Neural cell (in vitro differentiated cells): ENCODE results near the gene TFCP2. TPM values are rescaled to one million over a fixed set of nuclear protein-coding genes. Genes with fewer than 3 reads are reported as not detected.

Source experiments
- H2AFZ ChIP-seq: fragments of 200-600, 300-800 bp; sonication (generic), shearing (Covaris generic); 2 replicates; pipeline ENCODE4 v1.6.0; 2014; ENCODE audit warnings: low read depth, mild to moderate bottlenecking, antibody characterized with exemption, low read length, moderate library complexity
- H3F3A ChIP-seq: fragments of 200-600 bp; shearing (Covaris generic); 2 replicates; pipeline ENCODE4 v1.6.1; 2016; ENCODE audit warnings: mild to moderate bottlenecking, moderate library complexity, mixed read lengths, antibody characterized with exemption, low read length; ENCODE audit not compliant: insufficient read depth, poor library complexity, severe bottlenecking
- H3K27ac ChIP-seq: fragments of 200-600, 300-800 bp; sonication (generic), shearing (Covaris generic); 2 replicates; pipeline ENCODE4 v1.5.1; 2014; ENCODE audit warnings: mild to moderate bottlenecking, low read length, moderate library complexity
- H3K27me3 ChIP-seq: fragments of 300-800, 200-600 bp; sonication (generic), shearing (Covaris generic); 2 replicates; pipeline ENCODE4 v1.6.0; 2014; ENCODE audit warnings: mild to moderate bottlenecking, low read depth, low read length, moderate library complexity; ENCODE audit not compliant: insufficient read depth
- H3K36me3 ChIP-seq: fragments of 300-800, 200-600 bp; sonication (generic), shearing (Covaris generic); 2 replicates; pipeline ENCODE4 v1.5.1; 2014; ENCODE audit warnings: mild to moderate bottlenecking, antibody characterized with exemption, low read length, moderate library complexity; ENCODE audit not compliant: insufficient read depth
- H3K4me2 ChIP-seq: fragments of 300-800, 200-600 bp; sonication (generic), shearing (Covaris generic); 2 replicates; pipeline ENCODE4 v1.6.0; 2014; ENCODE audit warnings: mild to moderate bottlenecking, low read length
- H3K4me3 ChIP-seq: fragments of 300-800, 200-600 bp; sonication (generic), shearing (Covaris generic); 2 replicates; pipeline ENCODE4 v1.5.1; 2014; ENCODE audit warnings: mild to moderate bottlenecking, low read length, moderate library complexity
- H3K79me2 ChIP-seq: fragments of 200-600 bp; shearing (Covaris generic); replicated peaks from 2 replicates; pipeline ENCODE4 v1.6.0; 2014; ENCODE audit warnings: mild to moderate bottlenecking, low read length, moderate library complexity; ENCODE audit not compliant: insufficient read depth
- H3K9ac ChIP-seq: fragments of 300-800, 200-600 bp; sonication (generic), shearing (Covaris generic); 2 replicates; pipeline ENCODE4 v1.6.1; 2016; ENCODE audit warnings: mild to moderate bottlenecking, low read length, mixed read lengths
- H3K9me2 ChIP-seq: fragments of 200-600 bp; shearing (Covaris generic); 2 replicates; pipeline ENCODE4 v1.6.1; 2016; ENCODE audit warnings: mild to moderate bottlenecking, low read length, mixed read lengths; ENCODE audit not compliant: insufficient read depth
- H3K9me3 ChIP-seq: fragments of 200-600, 300-800 bp; sonication (generic), shearing (Covaris generic); 2 replicates; pipeline ENCODE4 v1.6.1; 2016; ENCODE audit warnings: mild to moderate bottlenecking, mixed run types, low read length, moderate library complexity, mixed read lengths
- H4K20me1 ChIP-seq: fragments of 200-600 bp; shearing (Covaris generic); 2 replicates; pipeline ENCODE4 v1.6.1; 2016; ENCODE audit warnings: mild to moderate bottlenecking, mixed run types; ENCODE audit not compliant: insufficient read depth
- CTCF ChIP-seq: fragments of 450-650 bp; IDR thresholded peaks from 2 replicates; pipeline ENCODE4 v1.5.1; 2014; ENCODE audit warnings: antibody characterized with exemption, mild to moderate bottlenecking, moderate library complexity; ENCODE audit not compliant: poor library complexity, severe bottlenecking
- EP300 ChIP-seq: fragments of 450-650 bp; conservative IDR thresholded peaks from 2 replicates; pipeline ENCODE4 v1.6.1; 2014; ENCODE audit warnings: antibody characterized with exemption, mild to moderate bottlenecking, moderate library complexity; ENCODE audit not compliant: poor library complexity, severe bottlenecking
- EZH2 ChIP-seq: fragments of 200-600, 300-800 bp; shearing (Covaris generic), sonication (generic); IDR thresholded peaks from 2 replicates; pipeline ENCODE4 v1.6.1; 2014; ENCODE audit warnings: antibody characterized with exemption, low read length, borderline replicate concordance, mild to moderate bottlenecking; ENCODE audit not compliant: insufficient read depth, poor library complexity, severe bottlenecking
- MXI1 ChIP-seq: fragments of 450-650 bp; conservative IDR thresholded peaks from 2 replicates; pipeline ENCODE4 v1.6.1; 2014; ENCODE audit warnings: antibody characterized with exemption, mild to moderate bottlenecking; ENCODE audit not compliant: poor library complexity, severe bottlenecking
- POLR2AphosphoS5 ChIP-seq: IDR thresholded peaks from 2 replicates; pipeline ENCODE4 v1.6.1; 2012
- RAD21 ChIP-seq: fragments of 450-650 bp; conservative IDR thresholded peaks from 2 replicates; pipeline ENCODE4 v1.6.1; 2014; ENCODE audit warnings: antibody characterized with exemption, mild to moderate bottlenecking, moderate library complexity
- SMC3 ChIP-seq: fragments of 450-650 bp; conservative IDR thresholded peaks from 2 replicates; pipeline ENCODE4 v1.6.1; 2014; ENCODE audit warnings: antibody characterized with exemption, mild to moderate bottlenecking, moderate library complexity; ENCODE audit not compliant: poor library complexity
- TAF1 ChIP-seq: IDR thresholded peaks from 2 replicates; pipeline ENCODE4 v1.6.1; 2012; ENCODE audit warnings: low read depth
- polyA plus RNA-seq: library from polyadenylated mRNA; depleted of rRNA; stranded (reverse); fragments of >200 nt; gene quantifications from 2 replicates; pipeline ENCODE4 v1.2.3, GENCODE V29; 2014
- TF ChIP-seq, protein P1 (sequence below): IDR thresholded peaks from 2 replicates; pipeline ENCODE4 v1.6.1; 2012; ENCODE audit warnings: borderline replicate concordance

Gene TFCP2
- polyA plus RNA-seq, 1 donor from 2014 or later: 28.6 TPM

- Histone ChIP-seq H3K27ac (peak within 1 kb of the TSS; percentile 97), H3K9me2 (no peaks in the 10 kb centered on the region), H2AFZ (peak within 1 kb of the TSS; percentile 90), H3K36me3 (no peaks in the 10 kb centered on the region), H3K4me2 (peak within 1 kb of the TSS; percentile 92), H3K9me3 (no peaks in the 10 kb centered on the region), H3K4me3 (peak within 1 kb of the TSS; percentile 97), H3K27me3 (no peaks in the 10 kb centered on the region), H3K9ac (peak within 1 kb of the TSS; percentile 100), H4K20me1 (peaks cover 20% of the 10 kb centered on the region), H3F3A (no peaks in the 10 kb centered on the region), H3K79me2 (peaks cover 31% of the 10 kb centered on the region)
- peak; percentile 50 for TF ChIP-seq EP300
- TF ChIP-seq CTCF: peak; percentile 47
- TF ChIP-seq, protein P1, sequence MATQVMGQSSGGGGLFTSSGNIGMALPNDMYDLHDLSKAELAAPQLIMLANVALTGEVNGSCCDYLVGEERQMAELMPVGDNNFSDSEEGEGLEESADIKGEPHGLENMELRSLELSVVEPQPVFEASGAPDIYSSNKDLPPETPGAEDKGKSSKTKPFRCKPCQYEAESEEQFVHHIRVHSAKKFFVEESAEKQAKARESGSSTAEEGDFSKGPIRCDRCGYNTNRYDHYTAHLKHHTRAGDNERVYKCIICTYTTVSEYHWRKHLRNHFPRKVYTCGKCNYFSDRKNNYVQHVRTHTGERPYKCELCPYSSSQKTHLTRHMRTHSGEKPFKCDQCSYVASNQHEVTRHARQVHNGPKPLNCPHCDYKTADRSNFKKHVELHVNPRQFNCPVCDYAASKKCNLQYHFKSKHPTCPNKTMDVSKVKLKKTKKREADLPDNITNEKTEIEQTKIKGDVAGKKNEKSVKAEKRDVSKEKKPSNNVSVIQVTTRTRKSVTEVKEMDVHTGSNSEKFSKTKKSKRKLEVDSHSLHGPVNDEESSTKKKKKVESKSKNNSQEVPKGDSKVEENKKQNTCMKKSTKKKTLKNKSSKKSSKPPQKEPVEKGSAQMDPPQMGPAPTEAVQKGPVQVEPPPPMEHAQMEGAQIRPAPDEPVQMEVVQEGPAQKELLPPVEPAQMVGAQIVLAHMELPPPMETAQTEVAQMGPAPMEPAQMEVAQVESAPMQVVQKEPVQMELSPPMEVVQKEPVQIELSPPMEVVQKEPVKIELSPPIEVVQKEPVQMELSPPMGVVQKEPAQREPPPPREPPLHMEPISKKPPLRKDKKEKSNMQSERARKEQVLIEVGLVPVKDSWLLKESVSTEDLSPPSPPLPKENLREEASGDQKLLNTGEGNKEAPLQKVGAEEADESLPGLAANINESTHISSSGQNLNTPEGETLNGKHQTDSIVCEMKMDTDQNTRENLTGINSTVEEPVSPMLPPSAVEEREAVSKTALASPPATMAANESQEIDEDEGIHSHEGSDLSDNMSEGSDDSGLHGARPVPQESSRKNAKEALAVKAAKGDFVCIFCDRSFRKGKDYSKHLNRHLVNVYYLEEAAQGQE: peak; percentile 83
- TF ChIP-seq EZH2: no peak
- TF ChIP-seq TAF1: peak; percentile 85
- TF ChIP-seq POLR2AphosphoS5: peak; percentile 97
- TF ChIP-seq RAD21: peak; percentile 31
- peak; percentile 80 for TF ChIP-seq MXI1
- TF ChIP-seq SMC3: no peak
These were observed 89.7 kb downstream of the TFCP2 start, which contains the start of gene CSRNP2 for GRCh38 chr12:51083126-51083833. CSRNP2 (minus strand) TSS chr12:51083596; CDS start chr12:51076561, 7,035 bp downstream.

- peaks cover 27% of the 10 kb centered on the region for H4K20me1 ChIP-seq
- H3K27me3 ChIP-seq: no peaks in the 10 kb centered on the region
- H3K79me2 ChIP-seq: peaks cover 38% of the 10 kb centered on the region
- H3K9me3 ChIP-seq: no peaks in the 10 kb centered on the region
- H3K27ac ChIP-seq: peak overlapping the region; percentile 97
- no peaks in the 10 kb centered on the region for H3K36me3 ChIP-seq
- peak overlapping the region; percentile 90 for H2AFZ ChIP-seq
- peak overlapping the region; percentile 92 for H3K4me2 ChIP-seq
- peak overlapping the region; percentile 97 for H3K4me3 ChIP-seq
- no peaks in the 10 kb centered on the region for H3F3A ChIP-seq
- H3K9me2 ChIP-seq: no peaks in the 10 kb centered on the region
- TF ChIP-seq, protein P1: peak; percentile 92
- no peak for TF ChIP-seq EP300
- peak overlapping the region; percentile 100 for H3K9ac ChIP-seq
These were observed 90.3 kb downstream of the TFCP2 start for GRCh38 chr12:51082561-51083125.
